Measurements from ENCODE around the gene VHLL. TPM values are rescaled to one million over a fixed set of nuclear protein-coding genes. Genes with fewer than 3 reads are reported as not detected.
A peak's percentile ranks its signal among the peaks of the same experiment; 100 is the strongest.

VHLL gene
- total RNA-seq, 1 experiment from 2014 or later: not detected

DNA sequence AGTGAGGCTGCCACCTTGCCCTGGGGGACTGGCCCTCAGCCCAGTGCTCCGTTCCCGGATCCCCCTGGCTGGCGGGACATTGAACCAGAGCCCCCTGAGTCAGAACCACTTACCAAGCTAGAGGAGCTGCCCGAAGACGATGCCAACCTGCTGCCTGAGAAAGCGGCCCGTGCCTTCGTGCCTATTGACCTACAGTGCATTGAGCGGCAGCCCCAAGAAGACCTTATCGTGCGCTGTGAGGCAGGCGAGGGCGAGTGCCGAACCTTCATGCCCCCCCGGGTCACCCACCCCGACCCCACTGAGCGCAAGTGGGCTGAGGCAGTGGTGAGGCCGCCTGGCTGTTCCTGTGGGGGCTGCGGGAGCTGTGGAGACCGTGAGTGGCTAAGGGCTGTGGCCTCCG lies 13.7 kb downstream of the VHLL start:
- ATAC-seq (no peak), DNase-seq (ENCODE audit: low spot score) (no peak)
- ChIA-PET CTCF (no interaction called here), POLR2A (no interaction called here)
- no peaks in the 10 kb centered on the region for H3K9me3 Mint-ChIP-seq
- H3K27me3 Mint-ChIP-seq (ENCODE audit: low read depth): no peaks in the 10 kb centered on the region
- H3K27ac Mint-ChIP-seq: no peak overlapping the region
- H3K4me3 Mint-ChIP-seq: no peak overlapping the region
- H3K4me1 Mint-ChIP-seq: peaks cover 24% of the 10 kb centered on the region
- H3K36me3 Mint-ChIP-seq: no peaks in the 10 kb centered on the region
- TF ChIP-seq NFYB (CRISPR knock-in tag; conservative IDR thresholded peaks at IDR 0.05; ENCODE audit: low read depth) (no peak), HMGA2 (CRISPR knock-in tag; IDR thresholded peaks at IDR 0.05) (no peak), ZBTB21 (CRISPR knock-in tag; IDR thresholded peaks at IDR 0.05; ENCODE audit: borderline replicate concordance) (no peak)

- Mint-ChIP-seq H3K27ac (no peak overlapping the region), H3K27me3 (ENCODE audit: low read depth) (no peaks in the 10 kb centered on the region), H3K36me3 (no peaks in the 10 kb centered on the region), H3K4me3 (peak overlapping the region; percentile 97; the same call in 1 of the 2 replicates), H3K9me3 (no peaks in the 10 kb centered on the region), H3K4me1 (peaks cover 24% of the 10 kb centered on the region)
- no peak for DNase-seq (ENCODE audit: low spot score)
- ChIA-PET POLR2A (no interaction called here), CTCF (no interaction called here)
- TF ChIP-seq, protein P1, sequence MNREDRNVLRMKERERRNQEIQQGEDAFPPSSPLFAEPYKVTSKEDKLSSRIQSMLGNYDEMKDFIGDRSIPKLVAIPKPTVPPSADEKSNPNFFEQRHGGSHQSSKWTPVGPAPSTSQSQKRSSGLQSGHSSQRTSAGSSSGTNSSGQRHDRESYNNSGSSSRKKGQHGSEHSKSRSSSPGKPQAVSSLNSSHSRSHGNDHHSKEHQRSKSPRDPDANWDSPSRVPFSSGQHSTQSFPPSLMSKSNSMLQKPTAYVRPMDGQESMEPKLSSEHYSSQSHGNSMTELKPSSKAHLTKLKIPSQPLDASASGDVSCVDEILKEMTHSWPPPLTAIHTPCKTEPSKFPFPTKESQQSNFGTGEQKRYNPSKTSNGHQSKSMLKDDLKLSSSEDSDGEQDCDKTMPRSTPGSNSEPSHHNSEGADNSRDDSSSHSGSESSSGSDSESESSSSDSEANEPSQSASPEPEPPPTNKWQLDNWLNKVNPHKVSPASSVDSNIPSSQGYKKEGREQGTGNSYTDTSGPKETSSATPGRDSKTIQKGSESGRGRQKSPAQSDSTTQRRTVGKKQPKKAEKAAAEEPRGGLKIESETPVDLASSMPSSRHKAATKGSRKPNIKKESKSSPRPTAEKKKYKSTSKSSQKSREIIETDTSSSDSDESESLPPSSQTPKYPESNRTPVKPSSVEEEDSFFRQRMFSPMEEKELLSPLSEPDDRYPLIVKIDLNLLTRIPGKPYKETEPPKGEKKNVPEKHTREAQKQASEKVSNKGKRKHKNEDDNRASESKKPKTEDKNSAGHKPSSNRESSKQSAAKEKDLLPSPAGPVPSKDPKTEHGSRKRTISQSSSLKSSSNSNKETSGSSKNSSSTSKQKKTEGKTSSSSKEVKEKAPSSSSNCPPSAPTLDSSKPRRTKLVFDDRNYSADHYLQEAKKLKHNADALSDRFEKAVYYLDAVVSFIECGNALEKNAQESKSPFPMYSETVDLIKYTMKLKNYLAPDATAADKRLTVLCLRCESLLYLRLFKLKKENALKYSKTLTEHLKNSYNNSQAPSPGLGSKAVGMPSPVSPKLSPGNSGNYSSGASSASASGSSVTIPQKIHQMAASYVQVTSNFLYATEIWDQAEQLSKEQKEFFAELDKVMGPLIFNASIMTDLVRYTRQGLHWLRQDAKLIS (CRISPR knock-in tag; IDR thresholded peaks at IDR 0.05; ENCODE audit: borderline replicate concordance): no peak
- TF ChIP-seq ZBTB21 (CRISPR knock-in tag; IDR thresholded peaks at IDR 0.05; ENCODE audit: borderline replicate concordance) (no peak), CDX4 (CRISPR knock-in tag; IDR thresholded peaks at IDR 0.05; ENCODE audit: borderline replicate concordance) (no peak), NFYB (CRISPR knock-in tag; conservative IDR thresholded peaks at IDR 0.05; ENCODE audit: low read depth) (no peak)
- no peak for ATAC-seq
Observed at GRCh38 chr1:156284757-156285156, 14.3 kb downstream of the VHLL start.

DNA sequence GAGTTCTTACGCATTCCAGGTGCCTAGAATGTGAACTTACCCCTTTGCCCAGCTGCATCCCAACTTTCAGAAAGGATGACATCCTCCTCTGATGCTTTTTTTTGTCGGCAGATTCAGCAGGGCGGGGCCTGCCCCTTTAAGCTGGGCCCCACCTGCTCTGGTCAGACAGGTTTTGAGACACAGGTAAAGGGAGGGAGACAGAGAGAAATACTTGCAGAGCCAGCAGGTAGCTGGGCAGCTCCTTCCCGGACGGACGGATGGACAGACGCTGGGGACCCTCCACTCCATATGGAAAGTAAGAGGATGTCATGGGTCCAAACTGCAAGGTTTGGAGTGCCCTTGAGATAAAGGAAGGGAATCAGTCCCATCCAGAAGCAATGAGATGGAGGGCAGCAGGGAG lies 15.0 kb downstream of the VHLL start, which contains the start of gene TMEM79:
Gene TMEM79 (plus strand): TSS at position 214 of the 400 bp plus-strand sequence. CDS start 902 bp downstream, outside the sequence.
- no peak for ATAC-seq
- no peak for TF ChIP-seq PREB (CRISPR knock-in tag; IDR thresholded peaks at IDR 0.05; ENCODE audit: borderline replicate concordance)
- TF ChIP-seq TEAD4 (CRISPR knock-in tag; IDR thresholded peaks at IDR 0.05): no peak
- TF ChIP-seq, protein P2, sequence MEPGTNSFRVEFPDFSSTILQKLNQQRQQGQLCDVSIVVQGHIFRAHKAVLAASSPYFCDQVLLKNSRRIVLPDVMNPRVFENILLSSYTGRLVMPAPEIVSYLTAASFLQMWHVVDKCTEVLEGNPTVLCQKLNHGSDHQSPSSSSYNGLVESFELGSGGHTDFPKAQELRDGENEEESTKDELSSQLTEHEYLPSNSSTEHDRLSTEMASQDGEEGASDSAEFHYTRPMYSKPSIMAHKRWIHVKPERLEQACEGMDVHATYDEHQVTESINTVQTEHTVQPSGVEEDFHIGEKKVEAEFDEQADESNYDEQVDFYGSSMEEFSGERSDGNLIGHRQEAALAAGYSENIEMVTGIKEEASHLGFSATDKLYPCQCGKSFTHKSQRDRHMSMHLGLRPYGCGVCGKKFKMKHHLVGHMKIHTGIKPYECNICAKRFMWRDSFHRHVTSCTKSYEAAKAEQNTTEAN (CRISPR knock-in tag; IDR thresholded peaks at IDR 0.05): no peak
- no peak for TF ChIP-seq TEAD1 (CRISPR knock-in tag; IDR thresholded peaks at IDR 0.05)
- no peak for TF ChIP-seq ZSCAN18 (CRISPR knock-in tag; IDR thresholded peaks at IDR 0.05)
- no peak for TF ChIP-seq ZNF263 (CRISPR knock-in tag; IDR thresholded peaks at IDR 0.05; ENCODE audit: low read depth)
- no peak for TF ChIP-seq EMX1 (CRISPR knock-in tag; IDR thresholded peaks at IDR 0.05)
- TF ChIP-seq ZNF416 (CRISPR knock-in tag; IDR thresholded peaks at IDR 0.05): no peak
- no peak for TF ChIP-seq ATF1 (CRISPR knock-in tag; IDR thresholded peaks at IDR 0.05)
- no peak for TF ChIP-seq GABPB1 (CRISPR knock-in tag; IDR thresholded peaks at IDR 0.05)
- peak within 1 kb of the TSS; percentile 97 for H3K4me3 Mint-ChIP-seq
- peak within 1 kb of the TSS; percentile 97 for H3K27ac Mint-ChIP-seq
- H3K9me3 Mint-ChIP-seq: no peaks in the 10 kb centered on the region
- ChIA-PET CTCF (interaction anchor here (1.3 to 2.3 kb wide), 6 partner anchors 36 to 346 kb away, joined by 3 to 9 read pairs (median 5); no protein-coding TSS in a partner anchor), POLR2A (interaction anchor here (2.0 kb wide), 1 partner anchor 53 kb away, joined by 10 read pairs; the partner anchor contains the start of genes CCT3 and TSACC)
- no peaks in the 10 kb centered on the region for H3K36me3 Mint-ChIP-seq
- peaks cover 24% of the 10 kb centered on the region for H3K4me1 Mint-ChIP-seq
- H3K27me3 Mint-ChIP-seq (ENCODE audit: low read depth): no peaks in the 10 kb centered on the region
- DNase-seq (ENCODE audit: low spot score): no peak

All from WTC11 (cell line).